HG03439 (cell line): ENCODE data around the gene TMEM91.
"Not testable (repeated sequence)": the region's sequence is repeated elsewhere in the genome, so short reads cannot be mapped to it uniquely, and the experiment has no call there.

Source experiments
- ATAC-seq: cut with Tn5 transposase; IDR thresholded peaks from one replicate; pipeline ENCODE4 v1.9.1; 2021; ENCODE audit warnings: mild to moderate bottlenecking, moderate library complexity; ENCODE audit not compliant: unreplicated experiment

TMEM91 gene

GRCh38 chr19:41376241-41376997 is at the start of gene TMEM91:
Gene TMEM91, plus strand, starts transcription at chr19:41376533. Its CDS starts 1,777 bp downstream, at chr19:41378310.
- no peak for ATAC-seq

DNA sequence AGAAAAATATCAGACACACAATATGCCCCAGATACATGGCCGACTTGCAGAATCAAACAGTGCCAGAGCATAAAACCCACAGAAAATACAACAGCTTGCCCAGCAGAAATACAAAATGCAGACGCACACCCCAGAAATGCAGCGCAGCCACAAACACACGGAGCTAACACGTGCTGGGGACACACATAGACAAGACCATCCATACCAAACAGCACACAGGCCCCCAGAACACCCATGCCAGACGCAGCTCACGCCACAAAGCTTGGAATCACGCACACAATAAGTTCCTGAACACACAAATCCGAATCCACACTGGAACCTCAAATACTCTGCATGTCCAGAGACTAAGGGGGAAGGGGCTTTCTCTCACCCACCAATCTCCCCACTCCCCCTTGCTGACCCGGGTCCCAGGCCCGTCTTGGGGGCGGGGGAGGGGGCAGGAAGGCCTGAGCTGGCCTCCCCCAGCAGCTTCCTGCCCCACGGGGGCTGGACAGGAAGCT is 49.2 kb upstream of the TMEM91 start:
- no peak for ATAC-seq

- ATAC-seq = peak; percentile 50
These were observed 48.7 kb upstream of the TMEM91 start for GRCh38 chr19:41327576-41328156.

DNA sequence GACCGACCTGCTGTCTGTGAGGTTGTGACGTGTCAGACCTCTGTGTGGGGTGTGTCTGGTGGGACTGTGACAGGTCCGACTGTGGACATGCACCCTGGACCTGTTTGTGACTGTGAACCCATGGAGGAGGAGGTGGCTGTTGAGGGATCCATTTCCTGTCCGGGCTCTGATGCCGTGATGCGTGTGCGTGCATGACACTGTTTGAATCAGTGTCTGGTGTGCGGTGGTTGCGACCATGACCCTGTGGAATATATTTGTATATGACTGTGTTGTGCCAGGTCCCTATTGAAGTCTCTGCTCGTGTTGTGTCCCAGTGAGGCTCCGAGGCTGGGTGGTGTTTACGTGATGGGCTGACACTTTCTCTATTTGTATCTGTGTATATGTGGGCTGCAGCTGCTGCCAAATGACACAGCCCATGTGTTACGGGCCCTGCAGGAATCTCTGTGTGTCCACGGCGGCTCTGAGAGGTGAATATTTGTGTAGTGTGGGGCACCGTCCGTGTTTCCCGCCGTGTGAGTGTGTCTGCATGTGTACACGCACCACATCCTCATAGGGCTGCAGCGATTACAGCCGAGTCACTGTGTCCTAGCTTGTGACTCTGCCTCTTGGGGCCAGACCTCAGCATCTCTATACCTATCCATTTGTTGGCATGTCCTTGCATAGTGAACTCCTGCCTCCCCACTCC is 48.0 kb upstream of the TMEM91 start:
- ATAC-seq = no peak

DNA sequence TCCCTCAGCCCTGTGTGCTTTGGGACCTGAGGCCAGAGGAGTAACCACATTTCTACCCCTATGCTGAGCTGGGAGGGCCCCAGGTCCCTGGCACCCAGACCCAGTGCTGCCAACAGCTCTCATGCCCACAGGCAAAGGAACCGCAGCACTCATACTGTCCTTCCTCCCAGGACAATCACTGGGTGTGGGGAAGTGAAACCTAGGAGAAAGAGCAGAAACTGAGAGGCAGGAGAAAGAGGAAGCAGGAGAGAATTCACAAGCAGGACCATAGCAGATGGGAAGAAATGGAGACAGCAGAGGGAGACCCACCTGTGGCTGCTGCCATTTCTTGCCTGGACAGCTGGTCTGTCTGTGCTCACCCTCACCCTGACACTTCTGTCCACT is 47.5 kb upstream of the TMEM91 start:
- ATAC-seq = no peak

GRCh38 chr19:41330481-41330880 is 45.9 kb upstream of the TMEM91 start:
- ATAC-seq = no peak

DNA sequence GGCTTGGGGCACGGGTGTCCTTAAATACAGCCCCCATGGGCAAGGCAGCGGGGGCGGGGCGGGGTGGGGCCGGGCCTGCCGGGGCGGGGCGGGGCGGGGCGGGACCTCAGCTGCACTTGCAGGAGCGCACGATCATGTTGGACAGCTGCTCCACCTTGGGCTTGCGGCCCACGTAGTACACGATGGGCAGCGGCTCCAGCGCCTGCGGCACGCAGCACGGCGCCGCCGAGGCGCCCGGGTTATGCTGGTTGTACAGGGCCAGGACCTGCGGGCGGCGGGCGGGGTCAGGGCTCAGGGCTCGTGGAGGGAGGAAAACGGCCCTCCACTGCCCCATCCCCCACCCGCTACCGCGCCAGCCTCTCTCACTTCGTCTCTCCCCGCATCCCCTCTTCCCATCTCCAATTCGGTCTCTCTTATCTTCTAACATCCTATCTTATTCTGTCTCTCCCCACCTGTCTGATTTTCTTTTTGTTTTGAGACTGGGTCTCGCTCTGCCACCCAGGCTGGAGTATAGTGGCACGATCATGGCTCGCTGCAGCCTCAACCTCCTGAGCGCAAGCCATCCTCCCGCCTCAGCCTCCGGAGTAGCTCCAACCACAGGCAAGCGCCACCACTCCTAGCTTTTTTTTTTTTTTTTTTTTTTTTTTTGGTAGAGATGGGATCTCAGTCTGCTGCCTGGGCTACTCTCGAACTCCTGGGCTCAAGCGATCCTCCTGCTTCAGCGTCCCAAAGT is 45.2 kb upstream of the TMEM91 start:
- no peak for ATAC-seq

DNA sequence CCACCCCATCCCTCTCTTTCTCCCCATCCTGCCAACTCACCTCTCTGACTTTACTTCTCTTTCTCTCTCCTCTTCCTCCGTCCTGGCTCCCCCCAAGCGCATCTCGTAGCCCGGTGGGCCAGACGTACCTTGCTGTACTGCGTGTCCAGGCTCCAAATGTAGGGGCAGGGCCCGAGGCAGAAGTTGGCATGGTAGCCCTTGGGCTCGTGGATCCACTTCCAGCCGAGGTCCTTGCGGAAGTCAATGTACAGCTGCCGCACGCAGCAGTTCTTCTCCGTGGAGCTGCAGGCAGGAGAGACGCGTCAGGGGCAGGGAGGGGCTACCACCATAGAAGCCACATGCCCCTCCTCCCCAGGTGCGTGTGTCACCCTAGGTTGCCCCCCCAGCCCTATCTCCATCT is 44.3 kb upstream of the TMEM91 start:
- no peak for ATAC-seq

- ATAC-seq = no peak
These were observed 43.9 kb upstream of the TMEM91 start for GRCh38 chr19:41332468-41332867.

- no peak for ATAC-seq
These were observed 41.5 kb upstream of the TMEM91 start for GRCh38 chr19:41334793-41335192.

GRCh38 chr19:41335467-41335866 is 40.9 kb upstream of the TMEM91 start:
- no peak for ATAC-seq

- ATAC-seq = no peak
These were observed 36.4 kb upstream of the TMEM91 start for GRCh38 chr19:41339936-41340335.

- no peak for ATAC-seq
These were observed 34.5 kb upstream of the TMEM91 start for GRCh38 chr19:41341669-41342490.

GRCh38 chr19:41344162-41344561 is 32.2 kb upstream of the TMEM91 start:
- no peak for ATAC-seq

DNA sequence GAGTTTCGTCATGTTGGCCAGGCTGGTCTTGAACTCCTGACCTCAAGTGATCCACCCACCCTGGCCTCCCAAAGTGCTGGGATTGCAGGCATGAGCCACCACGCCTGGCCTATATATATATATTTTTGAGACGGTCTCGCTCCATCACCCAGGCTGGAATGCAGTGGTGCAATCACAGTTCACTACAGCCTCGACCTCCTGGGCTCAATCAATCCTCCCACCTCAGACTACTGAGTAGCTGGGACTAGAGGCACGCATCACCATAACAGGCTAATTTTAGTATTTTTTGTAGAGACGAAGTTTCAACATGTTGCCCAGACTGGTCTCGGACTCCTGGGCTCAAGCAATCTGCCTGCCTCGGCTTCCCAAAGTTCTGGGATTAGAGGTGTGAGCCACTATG is 29.4 kb upstream of the TMEM91 start:
- ATAC-seq = not testable (repeated sequence)

GRCh38 chr19:41350735-41351338 is 25.5 kb upstream of the TMEM91 start:
- peak; percentile 3 for ATAC-seq

GRCh38 chr19:41351339-41352245 is 24.7 kb upstream of the TMEM91 start:
- peak; percentile 33 for ATAC-seq

GRCh38 chr19:41352279-41352608 is 24.1 kb upstream of the TMEM91 start:
- ATAC-seq = no peak
